HepG2 (cell line): ENCODE measurements around the gene MLLT10. TPM values are rescaled to one million over a fixed set of nuclear protein-coding genes. Genes with fewer than 3 reads are reported as not detected.
A peak's percentile ranks its signal among the peaks of the same experiment; 100 is the strongest.

Experiments
- CREM ChIP-seq, 2 experiments: sonication (generic) in 1 of 2; formaldehyde crosslinking in 1 of 2; IDR thresholded peaks; 2 replicates each; pipeline versions ENCODE4 v1.4.0 to v1.6.1; 2016 to 2020; ENCODE audit warnings: antibody characterized with exemption in 1 of 2, mild to moderate bottlenecking in 1 of 2, missing genetic modification reagents in 1 of 2
- DRAP1 ChIP-seq: IDR thresholded peaks from 2 replicates; pipeline ENCODE4 v1.6.1; 2016; ENCODE audit warnings: missing genetic modification reagents, missing compliant biosample characterization
- FOXA3 ChIP-seq: IDR thresholded peaks from 2 replicates; pipeline ENCODE4 v1.6.1; 2016; ENCODE audit warnings: missing genetic modification reagents, missing compliant biosample characterization
- GATAD1 ChIP-seq: IDR thresholded peaks from 2 replicates; pipeline ENCODE4 v1.6.1; 2016; ENCODE audit warnings: missing genetic modification reagents, missing compliant biosample characterization
- JUNB ChIP-seq: sonication (generic); formaldehyde crosslinking; IDR thresholded peaks from 2 replicates; pipeline ENCODE4 v1.8.0; 2022; ENCODE audit warnings: missing genetic modification reagents, mild to moderate bottlenecking, borderline replicate concordance
- KLF6 ChIP-seq: IDR thresholded peaks from 2 replicates; pipeline ENCODE4 v1.8.0; 2016; ENCODE audit warnings: missing biosample characterization, missing genetic modification reagents
- MED13 ChIP-seq: sonication (generic); formaldehyde crosslinking; IDR thresholded peaks from 2 replicates; pipeline ENCODE4 v1.5.0; 2020; ENCODE audit warnings: missing genetic modification reagents
- MXD3 ChIP-seq: IDR thresholded peaks from 2 replicates; pipeline ENCODE4 v1.6.1; 2016; ENCODE audit warnings: mild to moderate bottlenecking, missing biosample characterization, missing genetic modification reagents
- NR2F1 ChIP-seq, 2 experiments: fragments of 450-650 bp in 1 of 2; formaldehyde crosslinking in 1 of 2; IDR thresholded peaks; 2 replicates each; pipeline versions ENCODE4 v1.5.0 to v1.6.1; 2016 to 2020; ENCODE audit warnings: mild to moderate bottlenecking in 1 of 2, missing compliant biosample characterization in 1 of 2, missing genetic modification reagents in 1 of 2, moderate library complexity in 1 of 2
- PAX8 ChIP-seq: sonication (generic); formaldehyde crosslinking; IDR thresholded peaks from 2 replicates; pipeline ENCODE4 v1.8.0; 2022; ENCODE audit warnings: mild to moderate bottlenecking, missing genetic modification reagents, borderline replicate concordance
- SAFB2 ChIP-seq: sonication (generic); formaldehyde crosslinking; IDR thresholded peaks from 2 replicates; pipeline ENCODE4 v1.5.1; 2020; ENCODE audit warnings: missing genetic modification reagents, low read depth, mild to moderate bottlenecking, borderline replicate concordance
- SAP130 ChIP-seq: IDR thresholded peaks from 2 replicates; pipeline ENCODE4 v1.6.1; 2016; ENCODE audit warnings: low read depth
- SKIL ChIP-seq: sonication (generic); formaldehyde crosslinking; IDR thresholded peaks from 2 replicates; pipeline ENCODE4 v1.8.0; 2022; ENCODE audit warnings: missing genetic modification reagents, mild to moderate bottlenecking, moderate library complexity, borderline replicate concordance
- SOX13 ChIP-seq, 3 experiments: fragments of 450-650 bp in 1 of 3; sonication (generic) in 1 of 3; formaldehyde crosslinking in 1 of 3; IDR thresholded peaks in 2 of 3; conservative IDR thresholded peaks in 1 of 3; 2 replicates each; pipeline versions ENCODE4 v1.5.0 to v1.6.1; 2016 to 2020; ENCODE audit warnings: antibody characterized with exemption in 1 of 3, mild to moderate bottlenecking in 1 of 3, missing compliant biosample characterization in 1 of 3, missing genetic modification reagents in 1 of 3, moderate library complexity in 1 of 3
- STAG1 ChIP-seq: sonication (generic); formaldehyde crosslinking; IDR thresholded peaks from 2 replicates; pipeline ENCODE4 v1.4.0; 2020; ENCODE audit warnings: missing genetic modification reagents
- TCF12 ChIP-seq, 2 experiments: fragments of 450-650 bp in 1 of 2; sonication (generic) in 1 of 2; formaldehyde crosslinking in 1 of 2; IDR thresholded peaks; 2 replicates each; pipeline versions ENCODE4 v1.6.1 to v1.8.0; 2017 to 2022; ENCODE audit warnings: antibody characterized with exemption in 1 of 2, mild to moderate bottlenecking in 1 of 2, missing genetic modification reagents in 1 of 2, moderate library complexity in 1 of 2
- ZNF329 ChIP-seq: sonication (generic); formaldehyde crosslinking; IDR thresholded peaks from 2 replicates; pipeline ENCODE4 v1.9.0; 2021; ENCODE audit warnings: low read depth, mild to moderate bottlenecking, missing genetic modification reagents
- ZNF891 ChIP-seq: sonication (generic); formaldehyde crosslinking; IDR thresholded peaks from 2 replicates; pipeline ENCODE4 v1.5.0; 2020; ENCODE audit warnings: mild to moderate bottlenecking, missing genetic modification reagents
- polyA plus RNA-seq, 8 experiments: library from polyadenylated mRNA; depleted of rRNA in 3 of 8; stranded (reverse) in 7 of 8; unstranded in 1 of 8; fragments of >200 nt; fragmentation: Illumina TruSeq in 4 of 8; extraction: Trizol in 4 of 8; gene quantifications; 2 replicates each; pipeline versions ENCODE4 v1.2.1 to v1.2.3, GENCODE V29; 2011 to 2016; ENCODE audit warnings: low read depth in 4 of 8, missing spikeins in 1 of 8, mixed read lengths in 1 of 8; ENCODE audit not compliant: insufficient read depth in 1 of 8
- total RNA-seq, 5 experiments: library from RNA; depleted of rRNA; stranded (reverse); fragments of >200 nt; fragmentation: Illumina TruSeq; extraction: Trizol; gene quantifications; 2 replicates each; pipeline ENCODE4 v1.2.3, GENCODE V29; 2016; ENCODE audit warnings: low read depth in 1 of 5
- TF ChIP-seq, protein P1 (sequence below): sonication (generic); formaldehyde crosslinking; IDR thresholded peaks from 2 replicates; pipeline ENCODE4 v1.4.0; 2020; ENCODE audit warnings: mild to moderate bottlenecking, missing genetic modification reagents
- TF ChIP-seq, protein P2 (sequence below): sonication (generic); formaldehyde crosslinking; IDR thresholded peaks from 2 replicates; pipeline ENCODE4 v1.9.0; 2021; ENCODE audit warnings: missing genetic modification reagents, mild to moderate bottlenecking, borderline replicate concordance

The MLLT10 gene
- total and polyA plus RNA-seq, 2 of the 13 experiments (the other 11 are each of a cell fraction or from before 2014, with no cell fraction given) = 51.3 to 84.1 TPM

GRCh38 chr10:21497177-21497807 lies 36.7 kb upstream of the MLLT10 start (continued):
- TF ChIP-seq SOX13 (IDR thresholded peaks at IDR 0.05) (no peak), SOX13 (CRISPR knock-in tag; conservative IDR thresholded peaks at IDR 0.05 in 1 of 2, IDR thresholded peaks at IDR 0.05 in 1 of 2) (peak in 1 of 2 experiments; percentile 76; a peak in 2 of 4 replicates), KLF6 (CRISPR knock-in tag) (peak; percentile 39; the same call in 1 of the 2 replicates), DRAP1 (CRISPR knock-in tag) (peak; percentile 78), FOXA3 (peak; percentile 49), PAX8 (CRISPR knock-in tag) (no peak), GATAD1 (CRISPR knock-in tag) (0 out of 2 replicates have a peak, but pooled peaks have one; percentile 18), TCF12 (IDR thresholded peaks at IDR 0.05) (no peak), TCF12 (CRISPR knock-in tag; IDR thresholded peaks at IDR 0.05) (no peak), JUNB (CRISPR knock-in tag) (no peak), MED13 (no peak), CREM (IDR thresholded peaks at IDR 0.05) (peak; percentile 24; the same call in 1 of the 2 replicates), CREM (CRISPR knock-in tag; IDR thresholded peaks at IDR 0.05) (no peak), MXD3 (CRISPR knock-in tag) (peak; percentile 57; the same call in 1 of the 2 replicates), ZNF891 (CRISPR knock-in tag) (0 out of 2 replicates have a peak, but pooled peaks have one; percentile 39), SAP130 (peak; percentile 74), SAFB2 (CRISPR knock-in tag) (no peak), STAG1 (CRISPR knock-in tag) (peak; percentile 29; the same call in 1 of the 2 replicates), ZNF329 (no peak; the same call in 1 of the 2 replicates), NR2F1 (CRISPR knock-in tag; IDR thresholded peaks at IDR 0.05) (no peak; a peak in 1 of 4 replicates), SKIL (peak; percentile 55; the same call in 1 of the 2 replicates)
- TF ChIP-seq, protein P1, sequence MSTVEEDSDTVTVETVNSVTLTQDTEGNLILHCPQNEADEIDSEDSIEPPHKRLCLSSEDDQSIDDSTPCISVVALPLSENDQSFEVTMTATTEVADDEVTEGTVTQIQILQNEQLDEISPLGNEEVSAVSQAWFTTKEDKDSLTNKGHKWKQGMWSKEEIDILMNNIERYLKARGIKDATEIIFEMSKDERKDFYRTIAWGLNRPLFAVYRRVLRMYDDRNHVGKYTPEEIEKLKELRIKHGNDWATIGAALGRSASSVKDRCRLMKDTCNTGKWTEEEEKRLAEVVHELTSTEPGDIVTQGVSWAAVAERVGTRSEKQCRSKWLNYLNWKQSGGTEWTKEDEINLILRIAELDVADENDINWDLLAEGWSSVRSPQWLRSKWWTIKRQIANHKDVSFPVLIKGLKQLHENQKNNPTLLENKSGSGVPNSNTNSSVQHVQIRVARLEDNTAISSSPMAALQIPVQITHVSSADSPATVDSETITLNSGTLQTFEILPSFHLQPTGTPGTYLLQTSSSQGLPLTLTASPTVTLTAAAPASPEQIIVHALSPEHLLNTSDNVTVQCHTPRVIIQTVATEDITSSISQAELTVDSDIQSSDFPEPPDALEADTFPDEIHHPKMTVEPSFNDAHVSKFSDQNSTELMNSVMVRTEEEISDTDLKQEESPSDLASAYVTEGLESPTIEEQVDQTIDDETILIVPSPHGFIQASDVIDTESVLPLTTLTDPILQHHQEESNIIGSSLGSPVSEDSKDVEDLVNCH = no peak
- TF ChIP-seq, protein P2, sequence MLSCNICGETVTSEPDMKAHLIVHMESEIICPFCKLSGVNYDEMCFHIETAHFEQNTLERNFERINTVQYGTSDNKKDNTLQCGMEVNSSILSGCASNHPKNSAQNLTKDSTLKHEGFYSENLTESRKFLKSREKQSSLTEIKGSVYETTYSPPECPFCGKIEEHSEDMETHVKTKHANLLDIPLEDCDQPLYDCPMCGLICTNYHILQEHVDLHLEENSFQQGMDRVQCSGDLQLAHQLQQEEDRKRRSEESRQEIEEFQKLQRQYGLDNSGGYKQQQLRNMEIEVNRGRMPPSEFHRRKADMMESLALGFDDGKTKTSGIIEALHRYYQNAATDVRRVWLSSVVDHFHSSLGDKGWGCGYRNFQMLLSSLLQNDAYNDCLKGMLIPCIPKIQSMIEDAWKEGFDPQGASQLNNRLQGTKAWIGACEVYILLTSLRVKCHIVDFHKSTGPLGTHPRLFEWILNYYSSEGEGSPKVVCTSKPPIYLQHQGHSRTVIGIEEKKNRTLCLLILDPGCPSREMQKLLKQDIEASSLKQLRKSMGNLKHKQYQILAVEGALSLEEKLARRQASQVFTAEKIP = no peak
